ENCODE data around the gene PREX1. TPM values are rescaled to one million over a fixed set of nuclear protein-coding genes. Genes with fewer than 3 reads are reported as not detected.

PREX1 gene
- total and polyA plus RNA-seq, 2 donors from 2014 or later: 8.5 to 38.2 TPM

GRCh38 chr20:48774696-48775095 lies 53.1 kb downstream of the PREX1 start:
- no peak overlapping the region for H3K4me3 ChIP-seq (ENCODE audit: low read length in 3 of 3)
- no peak for DNase-seq
- peaks cover 0 to 5% (median 0%) of the 10 kb centered on the region in 3 donors for H3K4me1 ChIP-seq (ENCODE audit: control insufficient read depth in 2 of 3, insufficient read depth in 2 of 3, low read depth in 1 of 3, low read length in 3 of 3)
- H3K9ac ChIP-seq (ENCODE audit: low read length in 3 of 3): no peak overlapping the region
- H3K9me3 ChIP-seq (ENCODE audit: control insufficient read depth in 2 of 3, insufficient read depth in 1 of 3, low read length in 3 of 3): no peaks in the 10 kb centered on the region
- FAIRE-seq: no peak
- intact Hi-C loops (cut with DNase I): no loop called here
- H3K36me3 ChIP-seq (ENCODE audit: control insufficient read depth in 2 of 3, insufficient read depth in 3 of 3, low read length in 3 of 3): no peaks in the 10 kb centered on the region
- no peak for TF ChIP-seq CTCF (IDR thresholded peaks at IDR 0.05; ENCODE audit: borderline replicate concordance, extremely low read depth, insufficient read depth)
- H3K27ac ChIP-seq (ENCODE audit: low read depth in 2 of 2, low read length in 2 of 2): peak overlapping the region in 1 of 2 donors; percentile 17
- H3K27me3 ChIP-seq (ENCODE audit: control insufficient read depth, insufficient read depth, low read length): no peaks in the 10 kb centered on the region

- Histone ChIP-seq H3K27ac (ENCODE audit: low read depth in 2 of 2, low read length in 2 of 2) (peak overlapping the region in 1 of 2 donors; percentile 14), H3K4me1 (ENCODE audit: control insufficient read depth in 2 of 3, insufficient read depth in 2 of 3, low read depth in 1 of 3, low read length in 3 of 3) (peaks cover 0 to 6% (median 0%) of the 10 kb centered on the region in 3 donors), H3K4me3 (ENCODE audit: low read length in 3 of 3) (no peak overlapping the region), H3K27me3 (ENCODE audit: control insufficient read depth, insufficient read depth, low read length) (no peaks in the 10 kb centered on the region), H3K9ac (ENCODE audit: low read length in 3 of 3) (no peak overlapping the region), H3K36me3 (ENCODE audit: control insufficient read depth in 2 of 3, insufficient read depth in 3 of 3, low read length in 3 of 3) (no peaks in the 10 kb centered on the region), H3K9me3 (ENCODE audit: control insufficient read depth in 2 of 3, insufficient read depth in 1 of 3, low read length in 3 of 3) (no peaks in the 10 kb centered on the region)
- intact Hi-C loops (cut with DNase I): no loop called here
- no peak for FAIRE-seq
- TF ChIP-seq CTCF (IDR thresholded peaks at IDR 0.05; ENCODE audit: borderline replicate concordance, extremely low read depth, insufficient read depth): no peak
- DNase-seq: no peak
Measured at GRCh38 chr20:48773837-48774418, 53.9 kb downstream of the PREX1 start.

GRCh38 chr20:48772183-48772976 lies 55.4 kb downstream of the PREX1 start:
- no peaks in the 10 kb centered on the region for H3K27me3 ChIP-seq (ENCODE audit: control insufficient read depth, insufficient read depth, low read length)
- FAIRE-seq (no peak), DNase-seq (peak in 3 of 5 donors; percentile 17 to 78 (median 50))
- no peak overlapping the region for H3K4me3 ChIP-seq (ENCODE audit: low read length in 3 of 3)
- H3K36me3 ChIP-seq (ENCODE audit: control insufficient read depth in 2 of 3, insufficient read depth in 3 of 3, low read length in 3 of 3): no peaks in the 10 kb centered on the region
- H3K27ac ChIP-seq (ENCODE audit: low read depth in 2 of 2, low read length in 2 of 2): no peak overlapping the region
- H3K9me3 ChIP-seq (ENCODE audit: control insufficient read depth in 2 of 3, insufficient read depth in 1 of 3, low read length in 3 of 3): no peaks in the 10 kb centered on the region
- no peak for TF ChIP-seq CTCF (IDR thresholded peaks at IDR 0.05; ENCODE audit: borderline replicate concordance, extremely low read depth, insufficient read depth)
- intact Hi-C loops (cut with DNase I): no loop called here
- H3K4me1 ChIP-seq (ENCODE audit: control insufficient read depth in 2 of 3, insufficient read depth in 2 of 3, low read depth in 1 of 3, low read length in 3 of 3): peaks cover 0 to 9% (median 0%) of the 10 kb centered on the region in 3 donors
- no peak overlapping the region for H3K9ac ChIP-seq (ENCODE audit: low read length in 3 of 3)

Measured in kidney (tissue), 14 donors.